PC-3 (cell line): ENCODE results near the gene SLC46A1.

ENCODE experiments used
- CTCF ChIP-seq: fragments of 300-600 bp; sonication (generic); conservative IDR thresholded peaks from 2 replicates; pipeline ENCODE4 v1.5.1; 2017; ENCODE audit warnings: antibody characterized with exemption, low read depth, mild to moderate bottlenecking, low read length
- EZH2 ChIP-seq: fragments of 300-600 bp; sonication (generic); IDR thresholded peaks from one replicate; pipeline ENCODE4 v1.6.1; 2017; ENCODE audit warnings: antibody characterized with exemption, mild to moderate bottlenecking, low read length; ENCODE audit not compliant: unreplicated experiment

GRCh38 chr17:28350271-28350670 is 55.7 kb downstream of the SLC46A1 start:
- TF ChIP-seq CTCF (no peak), EZH2 (no peak)
